Activated CD8-positive, alpha-beta memory T cell treated with anti-CD3 and anti-CD28 coated beads for 36 hours (primary cell): ENCODE data around the gene APRT. TPM values are rescaled to one million over a fixed set of nuclear protein-coding genes. Genes with fewer than 3 reads are reported as not detected.

Experiments used
- CTCF ChIA-PET: fragments of 350-600 bp; sonication (Branson Sonifier 250); formaldehyde crosslinking; loops from one replicate; lab custom pipeline; 2021; ENCODE audit warnings: antibody characterized with exemption; lab: Charles Lee
- POLR2A ChIA-PET: fragments of 350-600 bp; sonication (Branson Sonifier 250); formaldehyde crosslinking; loops from one replicate; lab custom pipeline; 2021; ENCODE audit warnings: antibody characterized with exemption; lab: Charles Lee
- total RNA-seq, 2 experiments: library from RNA; stranded (reverse); gene quantifications; one replicate each; pipeline ENCODE4 v1.2.3, GENCODE V29; 2021

The APRT gene
- total RNA-seq, 2 experiments from 2014 or later = 325 to 330 TPM

DNA sequence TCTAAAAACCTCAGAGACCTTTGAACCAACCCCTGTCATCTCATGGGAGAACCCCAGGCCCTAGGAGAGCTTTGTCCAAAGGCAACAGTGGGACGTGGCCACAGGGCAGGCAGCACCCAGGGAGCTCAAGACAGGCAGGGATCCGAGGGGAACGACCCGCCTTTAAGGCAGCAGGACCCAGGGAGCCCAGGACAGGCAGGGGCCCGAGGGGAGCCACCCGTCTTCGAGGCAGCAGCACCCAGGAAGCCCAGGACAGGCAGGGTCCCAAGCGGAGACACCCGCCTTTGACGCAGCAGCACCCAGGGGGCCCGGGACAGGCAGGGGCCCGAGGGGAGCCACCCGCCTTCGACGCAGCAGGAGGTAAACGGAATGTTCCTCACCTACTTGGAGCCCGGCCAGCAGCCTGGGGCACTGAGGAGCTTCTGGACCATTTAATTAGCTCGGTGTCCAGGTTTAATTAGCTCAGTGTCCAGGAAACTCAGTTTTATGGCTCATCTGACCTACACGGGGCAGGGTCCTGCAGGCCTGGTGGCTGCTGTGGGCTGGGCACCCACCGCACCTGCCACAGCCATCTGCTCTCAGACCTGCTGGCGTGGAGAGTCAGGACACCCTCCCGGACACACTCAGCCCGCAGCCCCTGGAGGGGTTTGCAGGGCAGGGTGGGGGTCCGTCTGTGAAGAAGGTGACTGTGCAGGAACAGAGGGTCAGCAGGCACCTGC lies 51.1 kb downstream of the APRT start:
- ChIA-PET POLR2A (no interaction called here), CTCF (interaction anchor here (1.3 to 9.1 kb wide), 2 partner anchors 24 kb away, joined by 3 to 49 read pairs; partner anchors contain the start of gene PIEZO1)

DNA sequence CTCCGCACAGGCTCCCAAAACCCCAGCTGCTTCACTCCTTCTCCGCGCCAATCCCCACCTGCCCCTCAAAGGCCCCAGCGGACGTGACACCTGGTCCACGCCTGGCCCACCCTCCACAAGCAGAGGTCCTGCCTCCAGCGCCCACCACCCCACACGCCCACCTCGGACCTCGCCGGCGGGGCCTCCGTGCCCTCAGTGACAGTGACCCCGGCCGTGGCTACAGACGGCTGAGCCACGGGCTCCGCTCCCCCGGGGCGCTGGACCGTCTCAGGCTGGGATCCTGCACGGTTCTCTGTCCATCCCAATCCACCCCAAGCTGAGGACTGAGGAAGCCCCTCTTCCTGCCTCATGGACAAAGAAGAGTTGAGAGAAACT lies 51.8 kb downstream of the APRT start:
- ChIA-PET CTCF (interaction anchor here (1.3 to 9.1 kb wide), 2 partner anchors 23 to 25 kb away, joined by 3 to 49 read pairs; partner anchors contain the start of gene PIEZO1), POLR2A (interaction anchor here (0.5 kb wide), 1 partner anchor 9 kb away, joined by 4 read pairs; no protein-coding TSS in a partner anchor)

Other genes starting within 250 kb of the APRT start
- gene ZC3H18, start 241.5 kb downstream of the APRT start, total RNA-seq = 10 to 100 TPM; 88.0 to 94.2 TPM
- not detected for gene IL17C, start 173.4 kb downstream of the APRT start, total RNA-seq
- gene CYBA, start 160.9 kb downstream of the APRT start, total RNA-seq = 100 to 1,000 TPM; 227 to 229 TPM
- 10 to 100 TPM; 66.5 to 68.5 TPM for gene MVD, start 148.8 kb downstream of the APRT start, total RNA-seq
- 1 to 10 TPM; 2.3 TPM for gene SNAI3, start 125.4 kb downstream of the APRT start, total RNA-seq
- gene RNF166, start 105.5 kb downstream of the APRT start, total RNA-seq = 10 to 100 TPM; 48.8 to 52.6 TPM
- 10 to 100 TPM; 66.6 to 66.8 TPM for gene CTU2, start 105.4 kb downstream of the APRT start, total RNA-seq
- gene PIEZO1, start 26.7 kb downstream of the APRT start, total RNA-seq = 100 to 1,000 TPM; 217 to 219 TPM
- 100 to 1,000 TPM; 110 to 119 TPM for gene CDT1, start 8.1 kb downstream of the APRT start, total RNA-seq
- 10 to 100 TPM; 18.3 to 19.0 TPM for gene GALNS, start 45.0 kb upstream of the APRT start, total RNA-seq
- gene TRAPPC2L, start 45.2 kb upstream of the APRT start, total RNA-seq = 100 to 1,000 TPM in 1 of 2 experiments, 10 to 100 TPM in 1; 97.2 to 103 TPM
- gene PABPN1L, start 54.7 kb upstream of the APRT start, total RNA-seq = not detected
- not detected for gene CBFA2T3, start 165.3 kb upstream of the APRT start, total RNA-seq